MG63 (cell line): ENCODE data around the gene CRTC2. TPM values are rescaled to one million over a fixed set of nuclear protein-coding genes. Genes with fewer than 3 reads are reported as not detected.
"Not testable (repeated sequence)": the region's sequence is repeated elsewhere in the genome, so short reads cannot be mapped to it uniquely, and the experiment has no call there.

ENCODE experiments used
- DNase-seq: peaks from one replicate; pipeline ENCODE4 v3.0.0-alpha.2; 2020
- H3K27me3 ChIP-seq: fragments of 250-450 bp; sonication (Bioruptor Pico); 2 replicates; pipeline ENCODE4 v1.5.1; 2020; ENCODE audit warnings: mild to moderate bottlenecking, moderate library complexity
- H3K36me3 ChIP-seq: fragments of 250-450 bp; sonication (Bioruptor Pico); 2 replicates; pipeline ENCODE4 v1.5.1; 2020; ENCODE audit warnings: mild to moderate bottlenecking, moderate library complexity
- H3K4me3 ChIP-seq: fragments of 250-450 bp; sonication (Bioruptor Pico); 2 replicates; pipeline ENCODE4 v1.5.1; 2020; ENCODE audit warnings: mild to moderate bottlenecking, moderate library complexity
- H3K9me3 ChIP-seq: fragments of 250-450 bp; sonication (Bioruptor Pico); 2 replicates; pipeline ENCODE4 v1.5.1; 2020; ENCODE audit warnings: mild to moderate bottlenecking, moderate library complexity
- total RNA-seq: library from RNA; depleted of rRNA; stranded (reverse); fragments of >200 nt; shearing (Covaris generic); gene quantifications from 2 replicates; pipeline ENCODE4 v1.2.3, GENCODE V29; 2014; ENCODE audit warnings: low replicate concordance

Gene CRTC2
- total RNA-seq, 1 experiment from 2014 or later, result 3.6 TPM

DNA sequence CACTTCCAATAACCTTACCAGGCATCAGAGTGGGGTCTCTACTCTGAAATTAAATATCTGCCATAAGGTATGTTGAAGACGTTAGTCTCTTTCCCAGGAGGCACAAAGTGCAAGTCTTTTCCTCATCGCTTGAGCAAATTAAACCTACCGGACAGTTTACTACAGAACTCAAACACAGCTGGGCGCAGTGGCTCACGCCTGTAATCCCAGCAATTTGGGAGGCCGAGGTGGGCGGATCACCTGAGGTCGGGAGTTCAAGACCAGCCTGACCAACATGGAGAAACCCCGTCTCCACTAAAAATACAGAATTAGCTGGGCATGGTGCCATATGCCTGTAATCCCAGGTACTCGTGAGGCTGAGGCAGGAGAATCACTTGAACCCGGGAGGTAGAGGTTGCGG lies 20.7 kb upstream of the CRTC2 start:
- not testable (repeated sequence) for H3K4me3 ChIP-seq, H3K27me3 ChIP-seq, DNase-seq, H3K9me3 ChIP-seq
- peaks cover 50% of the 10 kb centered on the region for H3K36me3 ChIP-seq

GRCh38 chr1:153978274-153978909 lies 20.0 kb upstream of the CRTC2 start:
- Histone ChIP-seq H3K9me3 (no peaks in the 10 kb centered on the region), H3K27me3 (no peaks in the 10 kb centered on the region), H3K4me3 (peak overlapping the region; percentile 89), H3K36me3 (peaks cover 53% of the 10 kb centered on the region)
- no peak for DNase-seq

- Histone ChIP-seq H3K9me3 (no peaks in the 10 kb centered on the region), H3K36me3 (peaks cover 49% of the 10 kb centered on the region), H3K27me3 (no peaks in the 10 kb centered on the region), H3K4me3 (peak within 1 kb of the TSS; percentile 89)
- DNase-seq, result peak; percentile 88
Measured at GRCh38 chr1:153977250-153978240, 19.1 kb upstream of the CRTC2 start, which contains the start of gene JTB. TSS of gene JTB (minus strand) at chr1:153977674. CDS start at chr1:153977252, 422 bp downstream.

GRCh38 chr1:153976819-153977249 lies 18.4 kb upstream of the CRTC2 start:
- DNase-seq, result no peak
- peaks cover 42% of the 10 kb centered on the region for H3K36me3 ChIP-seq
- no peaks in the 10 kb centered on the region for H3K27me3 ChIP-seq
- H3K9me3 ChIP-seq, result no peaks in the 10 kb centered on the region
- peak overlapping the region; percentile 89 for H3K4me3 ChIP-seq

- Histone ChIP-seq H3K36me3 (peaks cover 32% of the 10 kb centered on the region), H3K9me3 (no peaks in the 10 kb centered on the region), H3K4me3 (no peak overlapping the region), H3K27me3 (no peaks in the 10 kb centered on the region)
- DNase-seq, result no peak
Measured at GRCh38 chr1:153973525-153973924, 15.1 kb upstream of the CRTC2 start.

DNA sequence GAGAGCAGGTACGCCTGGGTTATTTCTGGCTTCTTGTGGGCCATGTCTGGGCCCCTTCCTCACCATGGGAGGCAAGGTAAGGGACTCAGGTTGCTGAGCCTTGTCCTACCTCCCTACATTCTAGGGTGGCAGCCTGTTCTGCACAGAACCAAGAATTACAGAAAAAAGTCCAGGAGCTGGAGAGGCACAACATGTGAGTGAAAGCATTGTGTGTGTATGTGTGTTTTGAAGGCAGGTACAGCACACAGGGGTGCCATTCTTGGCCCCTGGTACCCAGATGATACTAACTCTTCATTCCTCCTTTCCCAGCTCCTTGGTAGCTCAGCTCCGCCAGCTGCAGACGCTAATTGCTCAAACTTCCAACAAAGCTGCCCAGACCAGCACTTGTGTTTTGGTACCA lies 14.7 kb upstream of the CRTC2 start:
- Histone ChIP-seq H3K9me3 (no peaks in the 10 kb centered on the region), H3K4me3 (no peak overlapping the region), H3K27me3 (no peaks in the 10 kb centered on the region), H3K36me3 (peaks cover 32% of the 10 kb centered on the region)
- no peak for DNase-seq

DNA sequence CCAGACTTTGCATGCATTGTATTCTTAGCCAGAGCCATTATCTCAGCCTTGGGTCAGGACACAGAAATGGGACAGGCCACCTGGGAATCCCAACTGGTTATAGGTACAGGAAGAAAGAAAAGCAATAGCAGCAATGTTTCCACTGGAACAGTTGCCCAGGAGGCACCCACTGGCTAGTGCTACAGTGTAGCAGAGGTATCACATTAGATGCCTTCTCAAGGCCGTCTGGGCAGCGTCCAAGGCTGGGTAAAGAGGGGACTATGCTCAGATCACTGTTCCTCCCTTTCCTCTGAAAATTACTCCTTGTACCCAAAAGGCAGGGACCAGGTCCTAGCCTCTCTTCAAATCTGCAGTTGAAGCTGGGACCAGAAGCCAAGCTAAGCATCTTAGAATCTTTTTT lies 11.9 kb upstream of the CRTC2 start:
- H3K36me3 ChIP-seq, result peaks cover 22% of the 10 kb centered on the region
- no peak for DNase-seq

DNA sequence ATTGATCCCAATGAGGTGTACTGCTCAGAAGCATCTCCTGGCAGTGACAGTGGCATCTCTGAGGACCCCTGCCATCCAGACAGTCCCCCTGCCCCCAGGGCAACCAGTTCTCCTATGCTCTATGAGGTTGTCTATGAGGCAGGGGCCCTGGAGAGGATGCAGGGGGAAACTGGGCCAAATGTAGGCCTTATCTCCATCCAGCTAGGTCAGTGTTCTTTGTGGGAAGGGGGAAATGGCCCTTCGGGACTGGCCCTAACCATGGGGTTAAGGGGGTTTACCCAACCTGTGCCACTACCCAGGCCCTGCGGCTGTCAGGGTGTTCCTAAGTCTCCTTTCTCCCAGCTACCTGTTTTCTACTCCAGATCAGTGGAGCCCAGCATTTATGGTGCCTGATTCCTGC lies 10.6 kb upstream of the CRTC2 start:
- H3K36me3 ChIP-seq, result peaks cover 8% of the 10 kb centered on the region
- no peak for DNase-seq
- H3K9me3 ChIP-seq, result no peaks in the 10 kb centered on the region
- H3K4me3 ChIP-seq, result no peak overlapping the region
- no peaks in the 10 kb centered on the region for H3K27me3 ChIP-seq

More for the DNA sequence above, 11.9 kb upstream of the CRTC2 start:
- Histone ChIP-seq H3K4me3 (no peak overlapping the region), H3K9me3 (no peaks in the 10 kb centered on the region), H3K27me3 (no peaks in the 10 kb centered on the region)

DNA sequence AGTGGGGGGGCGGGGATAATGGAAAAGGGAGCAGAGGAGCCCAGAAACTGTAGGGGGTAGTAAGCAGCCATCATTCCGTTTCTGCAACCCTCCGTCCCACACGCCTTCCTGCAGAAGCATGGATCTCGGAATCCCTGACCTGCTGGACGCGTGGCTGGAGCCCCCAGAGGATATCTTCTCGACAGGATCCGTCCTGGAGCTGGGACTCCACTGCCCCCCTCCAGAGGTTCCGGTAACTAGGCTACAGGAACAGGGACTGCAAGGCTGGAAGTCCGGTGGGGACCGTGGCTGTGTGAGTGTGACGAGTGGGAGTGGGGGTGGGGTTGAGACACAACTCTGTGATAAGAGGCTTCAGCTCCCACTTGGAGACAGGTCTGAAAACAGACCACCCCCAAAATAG lies 10.0 kb upstream of the CRTC2 start:
- Histone ChIP-seq H3K9me3 (no peaks in the 10 kb centered on the region), H3K27me3 (no peaks in the 10 kb centered on the region), H3K36me3 (peaks cover 2% of the 10 kb centered on the region), H3K4me3 (peak overlapping the region; percentile 63)
- DNase-seq, result no peak

GRCh38 chr1:153968000-153968363 lies 9.6 kb upstream of the CRTC2 start:
- Histone ChIP-seq H3K9me3 (no peaks in the 10 kb centered on the region), H3K27me3 (no peaks in the 10 kb centered on the region), H3K4me3 (peak overlapping the region; percentile 63), H3K36me3 (no peaks in the 10 kb centered on the region; the same call in 1 of the 2 replicates)
- DNase-seq, result peak; percentile 39

GRCh38 chr1:153967107-153967999 lies 8.9 kb upstream of the CRTC2 start, which contains the start of gene CREB3L4:
TSS of gene CREB3L4 (plus strand) at chr1:153967902. CDS start at chr1:153968526, 624 bp downstream.
- Histone ChIP-seq H3K4me3 (peak within 1 kb of the TSS; percentile 63), H3K9me3 (no peaks in the 10 kb centered on the region), H3K27me3 (no peaks in the 10 kb centered on the region), H3K36me3 (peaks cover 5% of the 10 kb centered on the region)
- DNase-seq, result peak; percentile 98

DNA sequence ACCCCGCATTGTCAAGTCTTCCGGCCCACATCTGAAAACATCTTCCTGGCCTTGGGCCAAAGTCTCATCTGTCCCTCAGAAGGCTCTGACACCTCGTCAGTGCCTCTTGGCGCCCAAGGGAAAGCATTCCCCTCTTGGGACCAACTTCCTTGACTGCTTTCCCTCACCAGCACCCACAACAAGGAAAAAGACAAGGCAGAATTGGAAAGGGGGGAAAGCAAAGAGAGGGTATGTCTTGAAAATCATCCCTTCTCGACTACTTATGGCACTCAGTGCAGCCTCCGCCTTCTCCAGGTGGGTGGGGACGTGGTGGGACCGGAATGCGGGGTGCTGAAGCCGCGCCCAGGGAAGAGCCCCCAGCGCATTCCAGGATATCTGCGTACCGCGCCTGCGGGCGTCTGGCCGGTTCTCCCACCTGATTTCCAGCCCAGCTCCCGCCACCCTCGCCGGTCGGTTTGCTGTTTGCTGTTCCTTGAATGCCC lies 5.5 kb upstream of the CRTC2 start:
- Histone ChIP-seq H3K27me3 (no peaks in the 10 kb centered on the region), H3K4me3 (peak overlapping the region; percentile 79), H3K36me3 (peaks cover 26% of the 10 kb centered on the region), H3K9me3 (no peaks in the 10 kb centered on the region)
- DNase-seq, result peak; percentile 69

DNA sequence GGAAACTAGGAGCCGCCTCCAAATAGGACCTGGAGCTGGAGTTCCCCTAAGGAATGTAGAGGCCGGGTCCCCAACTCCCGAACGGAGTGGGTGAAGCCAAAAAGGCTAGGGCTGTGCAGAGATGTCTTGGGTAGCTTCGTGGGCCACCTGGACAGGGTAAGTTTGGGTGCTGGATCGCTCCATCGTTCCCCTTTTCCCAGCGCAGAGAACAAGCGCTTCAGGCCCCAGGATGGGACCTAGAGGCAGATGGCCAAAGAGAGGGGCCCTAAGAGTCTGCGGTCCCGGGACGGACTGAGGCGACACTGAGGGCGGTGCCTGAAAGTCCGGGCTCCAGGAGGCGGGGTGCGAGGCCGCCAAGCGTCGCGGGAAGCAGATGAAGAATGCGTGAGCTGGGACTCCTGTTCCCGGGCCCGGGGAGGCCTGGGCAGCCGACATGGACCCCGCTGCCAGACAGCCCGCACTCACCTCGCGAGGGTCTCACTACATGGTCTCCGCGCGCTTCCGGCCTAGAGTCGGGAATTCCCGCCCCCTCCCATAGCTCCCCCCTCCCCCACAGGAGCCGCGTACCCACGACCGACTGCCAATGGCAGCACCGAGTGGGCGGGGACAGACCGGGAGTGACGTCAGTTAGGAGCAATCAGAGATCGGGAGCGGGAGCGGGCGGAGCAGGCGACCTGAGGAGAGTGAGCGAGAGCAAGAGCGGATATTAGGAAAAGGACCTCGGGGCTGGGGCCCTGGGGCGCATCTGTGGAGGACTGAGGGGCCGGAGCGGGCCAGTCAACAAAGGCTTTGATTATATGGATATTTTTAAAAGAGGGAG lies 4.8 kb upstream of the CRTC2 start, which contains the start of gene SLC39A1:
Gene SLC39A1, minus strand, starts transcription at position 508 of the 820 bp plus-strand sequence. CDS start 822 bp downstream, outside the sequence.
- no peaks in the 10 kb centered on the region for H3K27me3 ChIP-seq
- H3K4me3 ChIP-seq, result peak within 1 kb of the TSS; percentile 79
- peak; percentile 98 for DNase-seq
- H3K9me3 ChIP-seq, result no peaks in the 10 kb centered on the region
- peaks cover 26% of the 10 kb centered on the region for H3K36me3 ChIP-seq

GRCh38 chr1:153962088-153963029 lies 3.9 kb upstream of the CRTC2 start:
- peak overlapping the region; percentile 79 for H3K4me3 ChIP-seq
- H3K27me3 ChIP-seq, result no peaks in the 10 kb centered on the region
- peaks cover 26% of the 10 kb centered on the region for H3K36me3 ChIP-seq
- no peaks in the 10 kb centered on the region for H3K9me3 ChIP-seq
- peak; percentile 51 for DNase-seq
